ENCODE results near the gene RAD51B.

DNA sequence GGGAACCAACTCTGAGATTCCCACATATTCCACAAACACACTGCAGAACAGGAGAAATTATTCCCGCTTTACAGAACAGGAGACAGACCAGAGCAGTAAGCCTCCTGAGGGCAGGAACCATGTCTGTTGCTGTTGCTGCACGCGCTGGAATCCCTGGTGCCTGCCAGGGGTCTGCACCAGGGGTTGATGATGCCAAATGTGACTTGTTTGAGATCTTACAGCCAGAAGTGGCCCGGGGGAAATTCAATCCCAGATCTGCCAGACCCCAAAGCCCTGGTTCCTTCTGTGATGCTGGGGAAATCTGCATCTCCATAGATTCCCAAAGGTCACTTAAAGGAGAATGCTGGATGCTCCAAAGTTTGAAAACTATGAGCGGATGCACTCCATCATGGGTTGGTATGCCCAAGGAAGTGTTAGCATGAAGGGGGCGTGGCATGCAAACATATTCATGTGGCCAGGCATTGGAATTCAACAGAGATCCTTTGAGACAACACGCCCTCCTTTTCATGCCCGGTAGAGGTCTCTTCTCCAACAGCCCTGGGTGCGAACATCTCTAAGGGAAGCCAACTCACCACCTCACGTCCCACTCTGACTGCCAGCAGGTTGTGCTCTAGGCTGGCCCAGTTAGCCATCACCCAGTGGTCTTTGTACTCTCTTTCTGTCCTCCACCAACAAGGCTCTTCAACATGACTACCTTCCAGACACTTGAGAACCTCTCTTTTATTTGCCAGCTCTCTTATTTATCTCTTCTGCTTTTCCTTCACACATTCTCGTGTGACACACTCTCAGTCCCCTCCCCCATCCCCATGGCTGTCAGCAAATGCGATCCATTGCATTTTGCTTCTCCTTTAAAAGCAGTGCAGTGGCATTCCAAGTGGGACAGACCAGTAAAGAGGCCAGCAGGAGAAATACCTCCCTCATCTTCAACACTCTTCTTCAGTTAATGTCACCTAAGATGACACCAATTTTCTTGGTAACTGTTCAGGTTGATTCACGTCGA is 841.9 kb downstream of the RAD51B start:
- TF ChIP-seq SIN3A (IDR thresholded peaks at IDR 0.05; ENCODE audit: borderline replicate concordance, insufficient read depth, low read depth, low read length) (no peak), TCF7L2 (IDR thresholded peaks at IDR 0.05; ENCODE audit: low read depth, low read length) (no peak)
- TF ChIP-seq, protein P1, sequence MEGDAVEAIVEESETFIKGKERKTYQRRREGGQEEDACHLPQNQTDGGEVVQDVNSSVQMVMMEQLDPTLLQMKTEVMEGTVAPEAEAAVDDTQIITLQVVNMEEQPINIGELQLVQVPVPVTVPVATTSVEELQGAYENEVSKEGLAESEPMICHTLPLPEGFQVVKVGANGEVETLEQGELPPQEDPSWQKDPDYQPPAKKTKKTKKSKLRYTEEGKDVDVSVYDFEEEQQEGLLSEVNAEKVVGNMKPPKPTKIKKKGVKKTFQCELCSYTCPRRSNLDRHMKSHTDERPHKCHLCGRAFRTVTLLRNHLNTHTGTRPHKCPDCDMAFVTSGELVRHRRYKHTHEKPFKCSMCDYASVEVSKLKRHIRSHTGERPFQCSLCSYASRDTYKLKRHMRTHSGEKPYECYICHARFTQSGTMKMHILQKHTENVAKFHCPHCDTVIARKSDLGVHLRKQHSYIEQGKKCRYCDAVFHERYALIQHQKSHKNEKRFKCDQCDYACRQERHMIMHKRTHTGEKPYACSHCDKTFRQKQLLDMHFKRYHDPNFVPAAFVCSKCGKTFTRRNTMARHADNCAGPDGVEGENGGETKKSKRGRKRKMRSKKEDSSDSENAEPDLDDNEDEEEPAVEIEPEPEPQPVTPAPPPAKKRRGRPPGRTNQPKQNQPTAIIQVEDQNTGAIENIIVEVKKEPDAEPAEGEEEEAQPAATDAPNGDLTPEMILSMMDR (IDR thresholded peaks at IDR 0.05) = no peak
- TF ChIP-seq, protein P2, sequence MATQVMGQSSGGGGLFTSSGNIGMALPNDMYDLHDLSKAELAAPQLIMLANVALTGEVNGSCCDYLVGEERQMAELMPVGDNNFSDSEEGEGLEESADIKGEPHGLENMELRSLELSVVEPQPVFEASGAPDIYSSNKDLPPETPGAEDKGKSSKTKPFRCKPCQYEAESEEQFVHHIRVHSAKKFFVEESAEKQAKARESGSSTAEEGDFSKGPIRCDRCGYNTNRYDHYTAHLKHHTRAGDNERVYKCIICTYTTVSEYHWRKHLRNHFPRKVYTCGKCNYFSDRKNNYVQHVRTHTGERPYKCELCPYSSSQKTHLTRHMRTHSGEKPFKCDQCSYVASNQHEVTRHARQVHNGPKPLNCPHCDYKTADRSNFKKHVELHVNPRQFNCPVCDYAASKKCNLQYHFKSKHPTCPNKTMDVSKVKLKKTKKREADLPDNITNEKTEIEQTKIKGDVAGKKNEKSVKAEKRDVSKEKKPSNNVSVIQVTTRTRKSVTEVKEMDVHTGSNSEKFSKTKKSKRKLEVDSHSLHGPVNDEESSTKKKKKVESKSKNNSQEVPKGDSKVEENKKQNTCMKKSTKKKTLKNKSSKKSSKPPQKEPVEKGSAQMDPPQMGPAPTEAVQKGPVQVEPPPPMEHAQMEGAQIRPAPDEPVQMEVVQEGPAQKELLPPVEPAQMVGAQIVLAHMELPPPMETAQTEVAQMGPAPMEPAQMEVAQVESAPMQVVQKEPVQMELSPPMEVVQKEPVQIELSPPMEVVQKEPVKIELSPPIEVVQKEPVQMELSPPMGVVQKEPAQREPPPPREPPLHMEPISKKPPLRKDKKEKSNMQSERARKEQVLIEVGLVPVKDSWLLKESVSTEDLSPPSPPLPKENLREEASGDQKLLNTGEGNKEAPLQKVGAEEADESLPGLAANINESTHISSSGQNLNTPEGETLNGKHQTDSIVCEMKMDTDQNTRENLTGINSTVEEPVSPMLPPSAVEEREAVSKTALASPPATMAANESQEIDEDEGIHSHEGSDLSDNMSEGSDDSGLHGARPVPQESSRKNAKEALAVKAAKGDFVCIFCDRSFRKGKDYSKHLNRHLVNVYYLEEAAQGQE (IDR thresholded peaks at IDR 0.05; ENCODE audit: insufficient read depth in 1 of 2, low read depth in 2 of 2, low read length in 1 of 2) = no peak
